Measurements from ENCODE around the gene MBD2.

GRCh38 chr18:54235871-54236270 is 11.4 kb upstream of the MBD2 start:
- no peak for TF ChIP-seq CTCF (IDR thresholded peaks at IDR 0.05)
- TF ChIP-seq POLR2A (IDR thresholded peaks at IDR 0.05) = no peak
- TF ChIP-seq EP300 (IDR thresholded peaks at IDR 0.05) = no peak
